Transverse colon (tissue), 4 donors: ENCODE results near the gene MAMDC4. TPM values are rescaled to one million over a fixed set of nuclear protein-coding genes. Genes with fewer than 3 reads are reported as not detected.

Source experiments
- DNase-seq: peaks from one replicate; pipeline ENCODE4 v3.0.0-alpha.2; 2019
- H3K27ac ChIP-seq, 4 donors: fragments of 200-600 bp; sonication (generic); 2 replicates each; pipeline ENCODE4 v1.5.1; 2016 to 2018; ENCODE audit warnings: inconsistent platforms in 4 of 4
- H3K27me3 ChIP-seq: fragments of 200-600 bp; sonication (generic); 2 replicates; pipeline ENCODE4 v1.5.1; 2017; ENCODE audit warnings: inconsistent platforms
- H3K36me3 ChIP-seq, 4 donors: fragments of 200-600 bp; sonication (generic); 2 replicates each; pipeline ENCODE4 v1.5.1; 2017 to 2019; ENCODE audit warnings: inconsistent platforms in 4 of 4
- H3K4me1 ChIP-seq, 4 donors: fragments of 200-600 bp; sonication (generic); 2 replicates each; pipeline ENCODE4 v1.5.1; 2017 to 2020; ENCODE audit warnings: inconsistent platforms in 4 of 4
- H3K4me3 ChIP-seq, 4 donors: fragments of 200-600 bp; sonication (generic); 1 replicate in 1 of 4; 2 replicates in 3 of 4; pipeline versions ENCODE4 v1.5.1 to v1.6.1; 2017 to 2019; ENCODE audit warnings: inconsistent platforms in 4 of 4
- H3K9me3 ChIP-seq, 2 donors: fragments of 200-600 bp; sonication (generic); 2 replicates each; pipeline ENCODE4 v1.5.1; 2017 to 2019; ENCODE audit warnings: inconsistent platforms in 2 of 2
- EP300 ChIP-seq: sonication (generic); formaldehyde crosslinking; IDR thresholded peaks from one replicate; pipeline ENCODE4 v1.6.1; 2017; ENCODE audit warnings: antibody characterized with exemption, low read depth
- POLR2A ChIP-seq: fragments of 450-650 bp; IDR thresholded peaks from one replicate; pipeline ENCODE4 v1.6.1; 2016; ENCODE audit warnings: antibody characterized with exemption, mild to moderate bottlenecking, moderate library complexity
- POLR2AphosphoS5 ChIP-seq, 3 donors: sonication (generic); formaldehyde crosslinking; IDR thresholded peaks; one replicate each; pipeline ENCODE4 v1.6.1; 2016; ENCODE audit warnings: antibody characterized with exemption in 3 of 3
- WGBS, 2 donors: methylation state at CpG; one replicate each; pipeline ENCODE4 v1.1.5; 2018; ENCODE audit warnings: low coverage in 1 of 2; 5-methylcytosine and 5-hydroxymethylcytosine counted together
- in situ Hi-C, 4 donors: fragments of 200-750 bp; cut with MboI; loops; one replicate each; pipeline versions ENCODE4 v1.15.0 to v1.15.1; 2017; ENCODE audit warnings: low sequenced_read_pairs in 3 of 4, low pct_ligation_motif_present in 1 of 4, low pct_unique_long_range_greater_than_20kb in 1 of 4
- intact Hi-C: fragments of 100-400 bp; cut with DNase I; formaldehyde crosslinking; loops from one replicate; pipeline ENCODE4 v1.15.1; 2023; ENCODE audit warnings: low total_unique reads
- total RNA-seq, 4 donors: library from RNA; depleted of rRNA; stranded (reverse); fragments of >200 nt; gene quantifications; one replicate each; pipeline ENCODE4 v1.1.0, GENCODE V29; 2016
- TF ChIP-seq, protein P1 (sequence below), 5 experiments: fragments of 200-600 bp in 3 of 5; fragments of 450-650 bp in 2 of 5; sonication (generic) in 3 of 5; IDR thresholded peaks; 1 replicate in 2 of 5; 2 replicates in 3 of 5; pipeline ENCODE4 v1.5.1; 2016 to 2017; ENCODE audit warnings: antibody characterized with exemption in 5 of 5, inconsistent platforms in 3 of 5, mild to moderate bottlenecking in 2 of 5, moderate library complexity in 1 of 5

Gene MAMDC4
- total RNA-seq, 4 donors from 2014 or later: 11.4 to 52.5 (median 23.2) TPM

- no peaks in the 10 kb centered on the region for H3K9me3 ChIP-seq
- H3K27ac ChIP-seq: no peak overlapping the region
- peaks cover 0 to 36% (median 15%) of the 10 kb centered on the region in 4 donors for H3K36me3 ChIP-seq
- WGBS, 2 donors: 91% methylated on average over 22 of the region's 24 CpGs; no CpG with 5 or more reads in 1 of the 2 donors
- TF ChIP-seq, protein P1, sequence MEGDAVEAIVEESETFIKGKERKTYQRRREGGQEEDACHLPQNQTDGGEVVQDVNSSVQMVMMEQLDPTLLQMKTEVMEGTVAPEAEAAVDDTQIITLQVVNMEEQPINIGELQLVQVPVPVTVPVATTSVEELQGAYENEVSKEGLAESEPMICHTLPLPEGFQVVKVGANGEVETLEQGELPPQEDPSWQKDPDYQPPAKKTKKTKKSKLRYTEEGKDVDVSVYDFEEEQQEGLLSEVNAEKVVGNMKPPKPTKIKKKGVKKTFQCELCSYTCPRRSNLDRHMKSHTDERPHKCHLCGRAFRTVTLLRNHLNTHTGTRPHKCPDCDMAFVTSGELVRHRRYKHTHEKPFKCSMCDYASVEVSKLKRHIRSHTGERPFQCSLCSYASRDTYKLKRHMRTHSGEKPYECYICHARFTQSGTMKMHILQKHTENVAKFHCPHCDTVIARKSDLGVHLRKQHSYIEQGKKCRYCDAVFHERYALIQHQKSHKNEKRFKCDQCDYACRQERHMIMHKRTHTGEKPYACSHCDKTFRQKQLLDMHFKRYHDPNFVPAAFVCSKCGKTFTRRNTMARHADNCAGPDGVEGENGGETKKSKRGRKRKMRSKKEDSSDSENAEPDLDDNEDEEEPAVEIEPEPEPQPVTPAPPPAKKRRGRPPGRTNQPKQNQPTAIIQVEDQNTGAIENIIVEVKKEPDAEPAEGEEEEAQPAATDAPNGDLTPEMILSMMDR (IDR thresholded peaks at IDR 0.05): no peak
- TF ChIP-seq POLR2A (no peak), EP300 (no peak), POLR2AphosphoS5 (IDR thresholded peaks at IDR 0.05) (no peak)
- intact Hi-C loops (no loop called here), in situ Hi-C loops (no loop called here)
- H3K4me3 ChIP-seq: no peak overlapping the region
- no peak for DNase-seq
- H3K4me1 ChIP-seq: peaks cover 0 to 1% (median 0%) of the 10 kb centered on the region in 4 donors
- H3K27me3 ChIP-seq: no peaks in the 10 kb centered on the region
Observed at GRCh38 chr9:136826703-136827582, 25.2 kb upstream of the MAMDC4 start.

DNA sequence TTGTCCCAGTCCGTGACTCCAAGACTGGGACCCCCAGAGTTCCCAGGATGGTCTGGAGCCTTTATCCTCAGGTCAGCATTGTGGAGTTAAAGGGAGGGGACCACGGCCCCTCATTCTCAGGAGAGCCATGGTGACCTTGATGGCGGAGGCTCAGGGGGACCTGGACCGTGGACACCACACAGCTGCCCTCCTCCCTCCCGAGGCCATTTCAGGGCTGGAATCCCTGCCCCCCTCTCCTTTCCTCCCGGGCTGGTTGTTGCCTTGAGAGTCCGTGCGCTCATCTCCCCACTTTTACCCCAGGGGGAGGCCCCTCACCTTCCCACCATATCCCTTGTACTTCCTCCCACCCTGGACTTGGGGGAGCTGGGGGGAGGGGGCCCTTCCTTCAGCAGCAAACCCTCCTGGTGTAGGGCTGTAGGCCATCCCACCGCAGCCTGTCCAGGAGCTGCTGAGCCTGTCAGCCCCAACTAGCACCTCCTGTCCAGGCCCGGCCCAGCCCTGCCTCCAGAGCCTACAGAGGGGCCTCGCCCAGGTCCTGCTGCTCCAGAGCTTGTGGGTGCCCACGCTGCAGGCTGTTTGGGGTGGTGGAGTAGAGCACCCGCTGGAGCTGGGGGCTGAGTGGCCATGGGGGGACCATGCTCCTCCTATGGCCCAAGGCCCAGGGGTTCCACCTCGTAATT lies 24.2 kb upstream of the MAMDC4 start:
- in situ Hi-C loops: no loop called here
- DNase-seq: no peak
- no peak for TF ChIP-seq POLR2A
- TF ChIP-seq, protein P1 (IDR thresholded peaks at IDR 0.05): no peak
- TF ChIP-seq POLR2AphosphoS5 (IDR thresholded peaks at IDR 0.05): no peak
- TF ChIP-seq EP300: no peak
- no peaks in the 10 kb centered on the region for H3K27me3 ChIP-seq
- H3K9me3 ChIP-seq: no peaks in the 10 kb centered on the region
- WGBS, 2 donors: 91 to 100% methylated on average over 1 to 13 of the region's 14 CpGs
- intact Hi-C loops: no loop called here
- H3K27ac ChIP-seq: no peak overlapping the region
- H3K4me3 ChIP-seq: no peak overlapping the region
- no peaks in the 10 kb centered on the region for H3K4me1 ChIP-seq
- peaks cover 0 to 36% (median 16%) of the 10 kb centered on the region in 4 donors for H3K36me3 ChIP-seq

DNA sequence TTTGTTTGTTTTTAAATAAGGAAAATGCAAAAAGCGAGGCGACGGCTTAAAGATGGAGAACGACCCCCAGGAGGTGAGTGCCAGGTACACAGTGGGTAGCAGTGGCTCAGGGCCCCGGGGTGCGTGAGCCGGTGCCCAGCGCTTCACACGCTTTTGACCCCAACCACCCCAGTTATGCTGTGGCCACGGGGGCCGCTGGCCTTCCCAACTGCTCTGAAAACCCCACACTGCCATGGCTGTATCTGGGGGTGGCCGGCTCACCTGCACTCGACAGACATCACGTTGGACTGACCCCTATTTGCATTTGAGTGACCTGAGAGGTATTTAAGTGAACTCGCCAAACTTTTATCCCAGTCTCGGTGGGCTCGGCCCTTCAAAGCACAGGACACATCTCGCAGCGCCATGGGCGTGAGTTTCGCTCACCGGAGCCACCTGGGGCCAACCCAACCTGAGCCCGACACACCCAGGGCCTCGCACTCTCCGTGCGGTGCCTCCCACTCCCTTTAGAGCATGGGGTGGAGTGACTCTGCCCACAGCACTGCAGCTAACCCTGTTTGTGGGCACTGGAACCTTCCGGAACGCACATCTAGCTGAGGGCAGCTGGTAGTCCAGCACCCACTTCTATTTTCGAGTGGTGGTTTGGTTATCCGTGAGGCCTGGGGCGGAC lies 23.5 kb upstream of the MAMDC4 start:
- Histone ChIP-seq H3K4me1 (no peaks in the 10 kb centered on the region), H3K36me3 (peaks cover 0 to 30% (median 15%) of the 10 kb centered on the region in 4 donors), H3K4me3 (no peak overlapping the region), H3K9me3 (no peaks in the 10 kb centered on the region), H3K27me3 (no peaks in the 10 kb centered on the region), H3K27ac (no peak overlapping the region)
- in situ Hi-C loops: no loop called here
- intact Hi-C loops: no loop called here
- DNase-seq: no peak
- TF ChIP-seq POLR2A (no peak), EP300 (no peak), POLR2AphosphoS5 (IDR thresholded peaks at IDR 0.05) (no peak)
- TF ChIP-seq, protein P1 (IDR thresholded peaks at IDR 0.05): no peak
- WGBS, 2 donors: 96% methylated on average over 10 to 31 of the region's 31 CpGs

DNA sequence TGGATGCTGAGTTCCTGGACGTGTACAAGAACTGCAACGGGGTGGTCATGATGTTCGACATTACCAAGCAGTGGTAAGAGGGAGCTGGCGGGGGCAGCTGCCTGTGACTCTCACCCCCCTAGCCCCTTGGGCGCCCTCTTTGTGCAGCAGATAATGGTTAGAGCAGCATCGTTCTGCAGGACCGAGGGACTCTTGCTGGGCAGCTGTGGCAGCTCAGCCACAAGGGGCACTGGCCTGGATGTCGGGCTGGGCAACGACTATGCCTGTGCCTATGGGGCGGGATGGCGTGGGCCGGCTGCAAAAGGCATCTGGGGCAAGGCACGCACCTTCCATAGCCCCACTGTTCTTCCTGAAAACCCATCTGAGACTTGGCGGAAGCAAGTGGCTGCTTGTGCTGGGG lies 22.7 kb upstream of the MAMDC4 start:
- in situ Hi-C loops: no loop called here
- Histone ChIP-seq H3K9me3 (no peaks in the 10 kb centered on the region), H3K27me3 (no peaks in the 10 kb centered on the region), H3K36me3 (peaks cover 0 to 27% (median 13%) of the 10 kb centered on the region in 4 donors), H3K27ac (no peak overlapping the region), H3K4me3 (no peak overlapping the region), H3K4me1 (no peaks in the 10 kb centered on the region)
- no peak for DNase-seq
- intact Hi-C loops: no loop called here
- TF ChIP-seq POLR2A (no peak), POLR2AphosphoS5 (IDR thresholded peaks at IDR 0.05) (no peak), EP300 (no peak)
- TF ChIP-seq, protein P1 (IDR thresholded peaks at IDR 0.05): no peak
- 92% methylated on average over 12 of the region's 14 CpGs; no CpG with 5 or more reads in 1 of the 2 donors for WGBS, 2 donors
